Stimulated activated naive CD8-positive, alpha-beta T cell treated with anti-CD3 and anti-CD28 coated beads, Interleukin-15, Interleukin-2, amounts not matched to agents 100 U/mL and 50 U/mL, for 24 hours (primary cell): Measurements from ENCODE around the gene ATP2A3.
A peak's percentile ranks its signal among the peaks of the same experiment; 100 is the strongest.

ENCODE experiments used
- ATAC-seq: fragments of 150-1000 bp; cut with Tn5 transposase; one replicate; pipeline ENCODE4 v1.10.0; 2021
- DNase-seq: peaks from one replicate; pipeline ENCODE4 v3.0.0; 2021

ATP2A3 gene

DNA sequence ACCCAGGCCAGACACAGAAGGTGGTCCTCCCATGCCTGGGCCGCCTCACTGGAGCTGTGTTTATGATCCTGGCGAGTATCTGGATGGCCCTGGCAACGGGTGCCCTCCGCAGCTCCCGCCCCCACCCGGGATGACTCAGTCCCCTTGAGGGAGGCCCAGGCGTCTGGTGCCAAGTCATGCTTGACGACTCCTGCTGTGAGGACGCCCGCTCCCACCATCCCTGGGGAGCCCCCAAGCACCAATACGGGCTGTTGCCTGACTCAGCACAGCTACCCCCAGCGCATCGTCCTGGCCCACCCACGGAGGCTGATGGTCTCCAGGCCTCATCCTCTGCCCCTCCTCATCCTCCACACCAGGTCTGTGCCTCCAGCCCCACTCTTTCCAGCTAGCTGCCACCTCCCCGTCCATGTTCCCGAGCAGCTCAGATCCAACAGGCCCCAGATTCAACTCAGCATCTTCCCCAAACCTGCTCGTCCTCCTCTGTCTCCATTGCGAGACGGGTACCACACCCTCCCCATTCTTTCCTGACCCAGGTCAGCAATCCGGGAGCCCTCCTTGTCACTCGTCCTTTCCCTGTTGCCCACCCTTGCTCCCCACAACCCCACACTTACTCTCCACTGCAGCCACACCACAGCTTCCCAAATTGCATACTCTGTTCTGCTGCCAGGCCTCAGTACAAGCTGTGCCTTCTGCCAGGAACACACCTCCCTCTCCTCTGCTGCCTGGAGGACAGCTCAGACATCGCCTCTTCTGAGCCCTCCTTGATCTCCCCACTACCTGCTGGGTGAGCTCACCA is 74.0 kb downstream of the ATP2A3 start:
- no peak for ATAC-seq
- DNase-seq = peak; percentile 53

DNA sequence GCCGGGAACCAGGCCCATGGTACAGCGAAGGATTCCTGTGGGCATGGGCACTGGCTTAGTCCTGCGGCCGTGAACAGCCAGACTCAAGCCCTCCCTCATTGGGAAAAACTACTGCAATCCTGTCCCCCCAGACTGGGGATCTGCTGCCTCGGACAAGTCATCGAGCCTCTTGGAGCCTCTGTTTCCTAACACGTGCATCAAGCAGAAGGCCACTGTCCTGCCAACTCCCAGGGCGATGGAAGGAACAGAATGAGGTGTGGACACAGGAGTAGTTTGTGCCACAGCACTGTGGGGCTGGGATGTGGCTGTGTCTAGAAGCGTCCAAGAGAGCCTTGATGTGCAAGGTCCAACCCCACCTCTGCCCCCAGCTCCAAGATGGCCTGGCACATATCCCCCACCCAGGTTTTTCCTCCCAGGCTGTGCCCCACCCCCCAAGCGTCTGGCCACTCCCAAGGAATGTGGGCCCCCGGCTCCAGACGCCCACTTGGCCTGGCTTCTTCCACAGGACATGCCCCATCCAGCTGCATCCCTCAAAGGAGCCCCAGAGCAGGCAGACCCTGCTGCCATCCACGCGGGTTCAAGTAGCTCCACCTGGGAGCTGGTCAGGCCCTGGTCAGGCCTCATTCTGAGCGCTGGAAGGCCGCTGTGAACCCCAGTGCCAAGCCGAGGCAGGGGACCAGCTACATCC is 74.8 kb downstream of the ATP2A3 start:
- DNase-seq = no peak
- no peak for ATAC-seq

DNA sequence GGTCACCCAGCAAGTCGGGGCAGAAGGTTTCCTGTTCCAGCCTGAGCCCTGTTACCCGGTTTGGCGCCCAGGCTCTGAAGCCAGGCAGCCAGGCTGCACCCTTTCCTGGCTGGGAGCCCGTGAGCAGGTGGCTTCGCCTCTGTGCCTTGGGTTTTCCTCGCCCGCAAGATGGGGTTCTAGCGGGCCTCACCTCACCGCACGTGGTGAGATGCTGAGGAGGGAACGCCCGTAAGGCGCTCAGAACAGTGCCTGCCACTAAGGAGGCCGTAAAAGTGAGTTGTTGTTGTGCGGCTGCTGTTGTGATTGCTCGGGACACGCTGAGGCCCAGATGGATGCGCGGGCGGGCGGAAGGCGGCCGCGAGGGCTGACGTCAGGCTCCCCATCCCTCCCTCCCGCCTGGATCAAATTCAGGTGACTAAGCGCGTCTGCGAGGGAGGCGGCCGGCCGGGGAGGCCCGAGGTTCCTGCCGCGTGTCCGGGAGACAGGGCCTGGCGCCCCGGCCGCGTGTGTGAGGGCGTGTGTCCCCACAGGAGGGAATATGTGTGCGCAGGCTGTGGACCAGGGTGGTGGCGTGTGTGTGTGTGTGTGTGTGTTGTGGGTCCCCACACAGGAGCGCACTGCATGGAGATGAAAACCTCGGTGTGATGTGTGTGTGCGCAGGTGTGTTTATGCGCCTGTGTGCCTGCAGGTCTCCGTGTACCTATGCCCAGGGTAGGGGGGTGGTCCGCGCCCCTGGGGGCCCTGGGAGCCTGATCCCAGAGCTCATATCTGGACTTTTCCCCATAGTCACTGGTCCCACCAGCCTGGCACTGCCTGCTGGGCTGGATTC is 75.7 kb downstream of the ATP2A3 start:
- ATAC-seq (no peak), DNase-seq (no peak)

DNA sequence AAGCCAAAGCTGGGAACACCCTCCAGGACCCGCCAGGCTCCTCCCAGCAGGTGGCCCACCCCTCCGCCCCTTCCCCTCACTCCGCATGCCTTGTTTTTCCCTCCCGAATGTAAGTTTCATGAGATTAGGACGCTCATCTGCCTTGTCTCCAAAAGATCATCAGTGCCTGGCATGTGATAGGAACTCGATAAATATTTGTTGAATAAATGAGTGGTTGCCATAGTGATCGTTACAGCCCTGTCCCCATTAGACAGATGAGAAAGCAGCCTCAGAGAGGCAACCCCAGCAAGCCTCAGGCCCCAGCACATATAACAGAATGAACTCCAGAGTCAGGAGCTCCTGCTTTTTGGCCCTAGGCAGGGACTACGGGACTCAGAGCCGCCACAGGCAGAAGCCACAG is 76.4 kb downstream of the ATP2A3 start:
- no peak for ATAC-seq
- no peak for DNase-seq

DNA sequence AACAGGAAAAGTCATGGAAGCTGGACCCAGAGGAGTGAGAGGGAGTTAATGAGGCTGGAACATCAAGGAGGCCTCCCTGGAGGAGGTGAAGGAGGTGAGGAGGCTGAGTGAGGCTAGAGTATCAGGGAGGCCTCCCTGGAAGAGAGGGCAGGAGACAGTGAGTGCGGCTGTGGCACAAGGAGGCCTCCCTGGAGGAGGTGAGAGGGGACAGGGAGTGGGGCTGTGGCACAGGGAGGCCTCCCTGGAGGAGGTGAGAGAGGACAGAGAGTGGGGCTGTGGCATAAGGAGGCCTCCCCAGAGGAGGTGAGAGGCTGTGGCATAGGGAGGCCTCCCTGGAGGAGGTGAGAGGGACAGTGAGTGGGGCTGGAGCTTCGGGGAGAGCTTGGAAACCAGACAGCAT is 76.8 kb downstream of the ATP2A3 start:
- no peak for ATAC-seq
- DNase-seq = no peak

DNA sequence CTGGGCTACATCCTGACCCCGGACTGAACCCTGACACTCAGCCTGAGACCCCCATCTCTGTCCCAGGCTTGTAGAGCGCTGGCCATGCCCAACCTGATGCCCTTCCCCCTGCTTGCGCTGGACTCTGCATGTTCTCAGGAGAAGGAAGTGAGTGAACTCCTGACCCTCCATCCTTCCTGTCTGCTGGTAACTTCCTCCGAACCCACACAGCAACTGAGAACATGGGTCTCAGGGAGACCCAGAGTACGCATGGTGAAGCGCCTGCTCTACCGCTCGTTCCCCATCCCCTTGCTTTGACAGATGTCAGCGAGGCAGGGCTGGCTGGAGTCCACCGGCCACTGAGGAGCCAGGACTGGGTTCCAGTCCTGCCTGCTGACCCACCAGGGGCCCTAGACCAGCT is 77.5 kb downstream of the ATP2A3 start:
- DNase-seq (no peak), ATAC-seq (no peak)

DNA sequence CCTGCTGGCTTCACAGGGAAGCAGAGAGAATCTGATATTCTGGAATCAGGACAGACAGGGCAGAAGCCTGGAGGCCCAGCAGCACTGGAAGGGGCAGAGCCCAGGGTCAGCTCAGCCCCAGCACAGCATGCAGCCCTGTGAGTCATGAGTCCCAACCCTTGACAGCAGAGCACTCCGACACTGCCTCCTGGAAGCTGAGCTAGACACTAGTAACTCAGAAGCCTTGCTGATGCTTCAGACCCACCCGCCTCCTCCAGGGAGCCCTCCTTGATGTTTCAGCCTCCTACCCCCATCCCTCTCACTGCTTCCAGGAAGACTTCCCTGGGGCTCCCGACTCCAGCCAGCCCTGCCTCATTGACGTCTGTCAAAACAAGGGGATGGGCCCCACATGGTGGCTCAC is 78.3 kb downstream of the ATP2A3 start:
- DNase-seq (no peak), ATAC-seq (no peak)

DNA sequence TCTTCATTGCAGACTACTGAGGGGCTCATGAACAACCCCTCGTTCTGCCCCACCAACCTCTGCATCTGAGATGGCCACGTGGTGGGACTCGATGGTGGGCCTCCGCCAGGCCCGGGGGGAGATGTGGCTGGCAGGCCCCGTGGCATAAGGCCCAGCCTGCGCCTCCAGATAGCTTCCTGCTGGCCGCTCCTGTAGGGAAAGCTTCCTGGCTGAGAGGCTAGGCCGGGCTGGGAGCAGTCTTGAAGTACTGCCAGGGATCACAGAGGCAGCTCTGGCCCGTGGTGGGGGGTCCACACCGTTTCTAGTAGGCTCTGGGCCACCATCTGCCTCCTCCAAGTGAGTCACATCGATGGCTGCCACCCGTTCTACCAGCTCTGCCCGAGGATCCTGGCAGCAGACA is 79.0 kb downstream of the ATP2A3 start:
- DNase-seq = no peak
- ATAC-seq = no peak

DNA sequence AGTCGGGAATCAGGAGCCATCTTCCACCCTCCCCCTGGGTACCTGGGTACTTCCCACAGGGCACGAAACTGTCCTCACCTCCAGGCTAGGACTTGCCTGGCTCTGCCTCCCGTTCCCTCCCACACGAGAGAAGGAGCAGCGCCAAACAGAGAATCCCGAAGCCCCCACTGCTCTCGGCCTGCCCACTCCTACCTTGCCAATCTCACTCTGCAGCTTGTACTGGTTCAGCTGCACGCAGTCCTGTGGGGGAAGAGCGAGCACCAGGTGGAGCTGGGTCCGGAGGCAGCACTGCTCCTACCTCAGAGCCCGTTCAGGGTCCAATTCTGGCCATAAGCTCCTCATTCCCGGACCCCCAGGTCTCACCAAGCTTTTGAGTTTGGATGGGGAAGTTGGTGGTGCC is 80.0 kb downstream of the ATP2A3 start:
- DNase-seq = no peak
- ATAC-seq = no peak

DNA sequence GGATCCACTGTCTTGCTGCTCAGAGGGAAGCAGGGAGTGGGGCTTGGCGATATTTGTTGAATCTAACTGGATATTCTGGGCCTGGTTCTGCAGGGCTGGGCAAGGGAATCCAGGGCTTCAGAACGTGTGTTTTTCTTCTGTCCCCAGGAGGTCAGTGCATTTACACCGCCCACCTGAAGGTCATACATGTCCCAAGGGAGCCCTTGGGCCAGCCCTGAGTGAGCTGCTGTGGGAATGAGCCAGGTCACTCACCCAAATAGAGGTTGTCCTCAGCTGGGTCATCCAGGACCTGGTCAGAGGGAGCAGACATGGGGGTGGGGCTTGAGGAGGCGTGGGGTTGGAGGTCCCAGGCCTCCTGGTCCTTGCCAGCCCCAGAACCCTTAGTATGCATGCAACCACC is 82.0 kb downstream of the ATP2A3 start:
- ATAC-seq = no peak
- no peak for DNase-seq

DNA sequence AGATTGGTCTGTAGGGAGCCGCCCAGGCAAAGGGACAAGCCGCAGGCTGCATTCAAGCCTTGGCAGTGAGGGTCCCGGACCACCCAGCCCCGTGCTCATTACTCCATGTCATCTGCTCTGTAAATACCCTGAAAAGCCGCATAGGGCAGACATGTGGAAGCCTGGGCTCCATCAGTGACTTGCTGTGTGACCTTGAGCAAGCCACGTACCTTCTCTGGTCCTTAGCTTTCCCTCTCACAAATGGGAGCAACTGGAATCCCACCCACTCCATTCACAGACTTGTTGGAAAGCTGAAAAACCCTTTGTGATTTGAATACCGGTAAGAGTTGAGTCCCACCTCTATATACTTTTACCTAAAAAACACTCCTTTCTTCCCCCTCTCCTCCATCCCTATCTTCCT is 83.3 kb downstream of the ATP2A3 start:
- DNase-seq (no peak), ATAC-seq (no peak)

- ATAC-seq (no peak), DNase-seq (no peak)
Observed at GRCh38 chr17:3879591-3880417, 84.4 kb downstream of the ATP2A3 start.

GRCh38 chr17:3879186-3879585 is 85.1 kb downstream of the ATP2A3 start:
- ATAC-seq (no peak), DNase-seq (no peak)

GRCh38 chr17:3877220-3877619 is 87.0 kb downstream of the ATP2A3 start:
- ATAC-seq (no peak), DNase-seq (no peak)

GRCh38 chr17:3875317-3875716 is 88.9 kb downstream of the ATP2A3 start:
- no peak for ATAC-seq
- no peak for DNase-seq
